ENCODE measurements around the gene RIBC2.
"Not testable (repeated sequence)": the region's sequence is repeated elsewhere in the genome, so short reads cannot be mapped to it uniquely, and the experiment has no call there.

Gene RIBC2

GRCh38 chr22:45413368-45414211 lies at the start of gene RIBC2, which contains the start of gene SMC1B:
Gene RIBC2 (plus strand): TSS chr22:45413693. CDS start chr22:45413887, 194 bp downstream.
Gene SMC1B (minus strand): TSS chr22:45413599. CDS start chr22:45413567, 32 bp downstream.
- DNase-seq = peak; percentile 86 to 88

GRCh38 chr22:45366713-45367112 lies 46.8 kb upstream of the RIBC2 start:
- DNase-seq = no peak
- TF ChIP-seq GATA1 (IDR thresholded peaks at IDR 0.05; ENCODE audit: low read depth, low read length) = no peak
- no peak for TF ChIP-seq POLR2A (IDR thresholded peaks at IDR 0.05; ENCODE audit: low read length)

More at GRCh38 chr22:45413368-45414211, at the start of gene RIBC2, which contains the start of gene SMC1B:
- peak; percentile 74 for TF ChIP-seq POLR2A (IDR thresholded peaks at IDR 0.05; ENCODE audit: low read length)
- no peak for TF ChIP-seq GATA1 (IDR thresholded peaks at IDR 0.05; ENCODE audit: low read depth, low read length)

- DNase-seq = not testable (repeated sequence)
Observed at GRCh38 chr22:45373592-45373991, 39.9 kb upstream of the RIBC2 start.

GRCh38 chr22:45376009-45376408 lies 37.5 kb upstream of the RIBC2 start:
- no peak for DNase-seq
- TF ChIP-seq GATA1 (IDR thresholded peaks at IDR 0.05; ENCODE audit: low read depth, low read length) (no peak), POLR2A (IDR thresholded peaks at IDR 0.05; ENCODE audit: low read length) (no peak)

GRCh38 chr22:45376703-45377102 lies 36.8 kb upstream of the RIBC2 start:
- no peak for DNase-seq
- TF ChIP-seq GATA1 (IDR thresholded peaks at IDR 0.05; ENCODE audit: low read depth, low read length) (no peak), POLR2A (IDR thresholded peaks at IDR 0.05; ENCODE audit: low read length) (no peak)

GRCh38 chr22:45381348-45381747 lies 32.1 kb upstream of the RIBC2 start:
- TF ChIP-seq GATA1 (IDR thresholded peaks at IDR 0.05; ENCODE audit: low read depth, low read length) (no peak), POLR2A (IDR thresholded peaks at IDR 0.05; ENCODE audit: low read length) (no peak)
- no peak for DNase-seq

GRCh38 chr22:45389546-45389945 lies 23.9 kb upstream of the RIBC2 start:
- TF ChIP-seq POLR2A (IDR thresholded peaks at IDR 0.05; ENCODE audit: low read length) = no peak
- no peak for TF ChIP-seq GATA1 (IDR thresholded peaks at IDR 0.05; ENCODE audit: low read depth, low read length)
- DNase-seq = no peak

GRCh38 chr22:45397806-45398205 lies 15.7 kb upstream of the RIBC2 start:
- no peak for TF ChIP-seq GATA1 (IDR thresholded peaks at IDR 0.05; ENCODE audit: low read depth, low read length)
- TF ChIP-seq POLR2A (IDR thresholded peaks at IDR 0.05; ENCODE audit: low read length) = no peak
- DNase-seq = peak; percentile 16 to 23

GRCh38 chr22:45398214-45398613 lies 15.3 kb upstream of the RIBC2 start:
- TF ChIP-seq GATA1 (IDR thresholded peaks at IDR 0.05; ENCODE audit: low read depth, low read length) (no peak), POLR2A (IDR thresholded peaks at IDR 0.05; ENCODE audit: low read length) (no peak)
- DNase-seq = no peak

- TF ChIP-seq GATA1 (IDR thresholded peaks at IDR 0.05; ENCODE audit: low read depth, low read length) (no peak), POLR2A (IDR thresholded peaks at IDR 0.05; ENCODE audit: low read length) (no peak)
- no peak for DNase-seq
Observed at GRCh38 chr22:45399712-45400445, 13.6 kb upstream of the RIBC2 start.

GRCh38 chr22:45402466-45402985 lies 11.0 kb upstream of the RIBC2 start:
- TF ChIP-seq POLR2A (IDR thresholded peaks at IDR 0.05; ENCODE audit: low read length) (no peak), GATA1 (IDR thresholded peaks at IDR 0.05; ENCODE audit: low read depth, low read length) (no peak)
- DNase-seq = no peak

GRCh38 chr22:45407793-45408192 lies 5.7 kb upstream of the RIBC2 start:
- no peak for DNase-seq
- TF ChIP-seq GATA1 (IDR thresholded peaks at IDR 0.05; ENCODE audit: low read depth, low read length) = no peak
- no peak for TF ChIP-seq POLR2A (IDR thresholded peaks at IDR 0.05; ENCODE audit: low read length)

GRCh38 chr22:45413013-45413367 lies 503 bp upstream of the RIBC2 start:
- no peak for DNase-seq
- TF ChIP-seq POLR2A (IDR thresholded peaks at IDR 0.05; ENCODE audit: low read length) = no peak
- TF ChIP-seq GATA1 (IDR thresholded peaks at IDR 0.05; ENCODE audit: low read depth, low read length) = no peak

GRCh38 chr22:45418056-45418769 lies 4.7 kb downstream of the RIBC2 start:
- no peak for DNase-seq
- no peak for TF ChIP-seq POLR2A (IDR thresholded peaks at IDR 0.05; ENCODE audit: low read length)
- no peak for TF ChIP-seq GATA1 (IDR thresholded peaks at IDR 0.05; ENCODE audit: low read depth, low read length)

Data from erythroblast (primary cell).